H1 (cell line): ENCODE measurements around the gene IZUMO2. TPM values are rescaled to one million over a fixed set of nuclear protein-coding genes. Genes with fewer than 3 reads are reported as not detected.

ENCODE experiments used
- ASH2L ChIP-seq: fragments of 200-600, 300-600 bp; sonication (generic); IDR thresholded peaks from one replicate; pipeline ENCODE4 v1.7.1; 2017; ENCODE audit warnings: low read length
- CHD2 ChIP-seq: IDR thresholded peaks from 2 replicates; pipeline ENCODE4 v1.6.1; 2012; ENCODE audit warnings: low read length, improper control_type of control experiment
- TAF1 ChIP-seq: IDR thresholded peaks from 2 replicates; pipeline ENCODE4 v1.6.1; 2011; ENCODE audit warnings: mild to moderate bottlenecking, low read depth, low read length
- polyA plus RNA-seq, 7 experiments: library from polyadenylated mRNA; depleted of rRNA in 3 of 7; stranded (reverse) in 5 of 7; unstranded in 2 of 7; fragments of >200 nt in 5 of 7; fragments of 200-250 nt in 2 of 7; gene quantifications; 1 replicate in 5 of 7; 2 replicates in 1 of 7; 4 replicates in 1 of 7; pipeline versions ENCODE4 v1.2.1 to v1.2.3, GENCODE V29; 2011 to 2013; ENCODE audit warnings: missing spikeins in 2 of 7, mixed read lengths in 2 of 7
- total RNA-seq: library from RNA; stranded (reverse); fragmentation: NEBNext Ultra II Directional; extraction: Animal tissue kit (Norgen Biotek cat#: 25700); gene quantifications from 2 replicates; pipeline ENCODE4 v1.2.1, GENCODE V29; 2021
- TF ChIP-seq, protein P1 (sequence below): IDR thresholded peaks from 2 replicates; pipeline ENCODE4 v1.6.1; 2012; ENCODE audit warnings: inconsistent platforms
- TF ChIP-seq, protein P2 (sequence below), 3 experiments: IDR thresholded peaks; 1 replicate in 2 of 3; 2 replicates in 1 of 3; pipeline versions ENCODE4 v1.5.1 to v1.6.1; 2011; ENCODE audit warnings: low read length in 3 of 3, mild to moderate bottlenecking in 3 of 3, inconsistent platforms in 2 of 3, low read depth in 1 of 3, moderate library complexity in 1 of 3; ENCODE audit not compliant: insufficient read depth in 1 of 3; ENCODE audit errors: control extremely low read depth in 1 of 3

The IZUMO2 gene
- total and polyA plus RNA-seq, 2 of the 8 experiments (the other 6 are each of a cell fraction or from before 2014, with no cell fraction given) = 1.7 to 1.9 TPM

GRCh38 chr19:50204811-50205675 is 42.0 kb upstream of the IZUMO2 start (continued):
- TF ChIP-seq, protein P1, sequence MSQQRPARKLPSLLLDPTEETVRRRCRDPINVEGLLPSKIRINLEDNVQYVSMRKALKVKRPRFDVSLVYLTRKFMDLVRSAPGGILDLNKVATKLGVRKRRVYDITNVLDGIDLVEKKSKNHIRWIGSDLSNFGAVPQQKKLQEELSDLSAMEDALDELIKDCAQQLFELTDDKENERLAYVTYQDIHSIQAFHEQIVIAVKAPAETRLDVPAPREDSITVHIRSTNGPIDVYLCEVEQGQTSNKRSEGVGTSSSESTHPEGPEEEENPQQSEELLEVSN = peak; percentile 69
- TF ChIP-seq TAF1 (0 out of 2 replicates have a peak, but pooled peaks have one; percentile 23), CHD2 (no peak), ASH2L (peak; percentile 22)
- TF ChIP-seq, protein P2, sequence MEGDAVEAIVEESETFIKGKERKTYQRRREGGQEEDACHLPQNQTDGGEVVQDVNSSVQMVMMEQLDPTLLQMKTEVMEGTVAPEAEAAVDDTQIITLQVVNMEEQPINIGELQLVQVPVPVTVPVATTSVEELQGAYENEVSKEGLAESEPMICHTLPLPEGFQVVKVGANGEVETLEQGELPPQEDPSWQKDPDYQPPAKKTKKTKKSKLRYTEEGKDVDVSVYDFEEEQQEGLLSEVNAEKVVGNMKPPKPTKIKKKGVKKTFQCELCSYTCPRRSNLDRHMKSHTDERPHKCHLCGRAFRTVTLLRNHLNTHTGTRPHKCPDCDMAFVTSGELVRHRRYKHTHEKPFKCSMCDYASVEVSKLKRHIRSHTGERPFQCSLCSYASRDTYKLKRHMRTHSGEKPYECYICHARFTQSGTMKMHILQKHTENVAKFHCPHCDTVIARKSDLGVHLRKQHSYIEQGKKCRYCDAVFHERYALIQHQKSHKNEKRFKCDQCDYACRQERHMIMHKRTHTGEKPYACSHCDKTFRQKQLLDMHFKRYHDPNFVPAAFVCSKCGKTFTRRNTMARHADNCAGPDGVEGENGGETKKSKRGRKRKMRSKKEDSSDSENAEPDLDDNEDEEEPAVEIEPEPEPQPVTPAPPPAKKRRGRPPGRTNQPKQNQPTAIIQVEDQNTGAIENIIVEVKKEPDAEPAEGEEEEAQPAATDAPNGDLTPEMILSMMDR (IDR thresholded peaks at IDR 0.05; ENCODE audit: control extremely low read depth in 1 of 3, insufficient read depth in 1 of 3, low read depth in 1 of 3, low read length in 3 of 3) = no peak
- TF ChIP-seq, all 59 proteins: peak for 7
